ENCODE results near the gene IDUA. TPM values are rescaled to one million over a fixed set of nuclear protein-coding genes. Genes with fewer than 3 reads are reported as not detected.

Gene IDUA
- total and polyA plus RNA-seq, 12 donors: 1.6 to 109 (median 31.2) TPM

DNA sequence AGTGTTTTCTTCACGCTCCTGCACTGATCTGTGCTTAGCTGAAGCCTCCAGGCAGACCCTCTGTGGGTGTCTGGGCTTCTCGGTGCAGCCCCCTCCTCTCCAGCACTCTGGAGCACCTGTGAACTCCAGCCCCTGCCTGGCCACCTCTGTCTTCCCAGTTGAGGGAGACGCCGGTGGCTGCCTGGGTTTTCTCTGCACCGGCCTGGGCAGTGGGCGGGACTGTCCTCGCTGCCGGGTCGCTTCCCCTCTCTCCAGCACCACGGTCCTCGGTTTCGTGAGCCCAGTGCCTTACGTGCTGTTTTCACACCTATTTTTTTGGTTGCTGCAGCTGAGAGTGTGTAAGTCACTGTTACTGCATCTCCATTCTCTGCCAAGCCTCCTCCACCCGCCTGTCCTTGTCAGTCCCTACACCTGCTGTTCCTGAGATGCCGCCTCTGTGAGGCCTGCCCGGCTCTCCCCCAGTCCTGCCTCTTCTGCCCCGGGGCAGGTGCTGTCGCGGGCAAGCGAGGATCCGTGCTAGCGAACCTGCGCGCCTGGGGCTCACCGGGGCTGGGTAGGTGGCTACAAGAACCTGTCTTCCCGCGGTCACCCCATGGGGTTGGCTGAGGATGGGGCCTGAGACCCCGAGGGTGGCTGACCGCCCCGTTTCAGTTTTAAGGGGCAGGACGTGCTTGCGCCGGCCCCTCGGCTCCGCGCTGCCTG, 22.1 kb downstream of the IDUA start:
- Histone ChIP-seq H3K36me3 (replicated peaks in 1 of 2) (no peaks in the 10 kb centered on the region), H3K9me3 (replicated peaks in 1 of 3) (no peaks in the 10 kb centered on the region), H3K27me3 (peaks cover 12% of the 10 kb centered on the region), H3K27ac (peak overlapping the region in 1 of 5 donors; percentile 2), H3K4me3 (peak overlapping the region in 3 of 4 donors; percentile 25 to 81 (median 38)), H3K4me1 (replicated peaks in 1 of 2) (peaks cover 21 to 34% of the 10 kb centered on the region in 2 donors)
- TF ChIP-seq, protein P1, sequence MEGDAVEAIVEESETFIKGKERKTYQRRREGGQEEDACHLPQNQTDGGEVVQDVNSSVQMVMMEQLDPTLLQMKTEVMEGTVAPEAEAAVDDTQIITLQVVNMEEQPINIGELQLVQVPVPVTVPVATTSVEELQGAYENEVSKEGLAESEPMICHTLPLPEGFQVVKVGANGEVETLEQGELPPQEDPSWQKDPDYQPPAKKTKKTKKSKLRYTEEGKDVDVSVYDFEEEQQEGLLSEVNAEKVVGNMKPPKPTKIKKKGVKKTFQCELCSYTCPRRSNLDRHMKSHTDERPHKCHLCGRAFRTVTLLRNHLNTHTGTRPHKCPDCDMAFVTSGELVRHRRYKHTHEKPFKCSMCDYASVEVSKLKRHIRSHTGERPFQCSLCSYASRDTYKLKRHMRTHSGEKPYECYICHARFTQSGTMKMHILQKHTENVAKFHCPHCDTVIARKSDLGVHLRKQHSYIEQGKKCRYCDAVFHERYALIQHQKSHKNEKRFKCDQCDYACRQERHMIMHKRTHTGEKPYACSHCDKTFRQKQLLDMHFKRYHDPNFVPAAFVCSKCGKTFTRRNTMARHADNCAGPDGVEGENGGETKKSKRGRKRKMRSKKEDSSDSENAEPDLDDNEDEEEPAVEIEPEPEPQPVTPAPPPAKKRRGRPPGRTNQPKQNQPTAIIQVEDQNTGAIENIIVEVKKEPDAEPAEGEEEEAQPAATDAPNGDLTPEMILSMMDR (IDR thresholded peaks at IDR 0.05): no peak
- no peak for TF ChIP-seq POLR2A (IDR thresholded peaks at IDR 0.05)
- 4% methylated on average over 19 to 36 of the region's 36 CpGs for WGBS, 4 donors
- peak in 5 of 7 donors; percentile 49 to 64 (median 60) for DNase-seq
- intact Hi-C loops (cut with DNase I): no loop called here

DNA sequence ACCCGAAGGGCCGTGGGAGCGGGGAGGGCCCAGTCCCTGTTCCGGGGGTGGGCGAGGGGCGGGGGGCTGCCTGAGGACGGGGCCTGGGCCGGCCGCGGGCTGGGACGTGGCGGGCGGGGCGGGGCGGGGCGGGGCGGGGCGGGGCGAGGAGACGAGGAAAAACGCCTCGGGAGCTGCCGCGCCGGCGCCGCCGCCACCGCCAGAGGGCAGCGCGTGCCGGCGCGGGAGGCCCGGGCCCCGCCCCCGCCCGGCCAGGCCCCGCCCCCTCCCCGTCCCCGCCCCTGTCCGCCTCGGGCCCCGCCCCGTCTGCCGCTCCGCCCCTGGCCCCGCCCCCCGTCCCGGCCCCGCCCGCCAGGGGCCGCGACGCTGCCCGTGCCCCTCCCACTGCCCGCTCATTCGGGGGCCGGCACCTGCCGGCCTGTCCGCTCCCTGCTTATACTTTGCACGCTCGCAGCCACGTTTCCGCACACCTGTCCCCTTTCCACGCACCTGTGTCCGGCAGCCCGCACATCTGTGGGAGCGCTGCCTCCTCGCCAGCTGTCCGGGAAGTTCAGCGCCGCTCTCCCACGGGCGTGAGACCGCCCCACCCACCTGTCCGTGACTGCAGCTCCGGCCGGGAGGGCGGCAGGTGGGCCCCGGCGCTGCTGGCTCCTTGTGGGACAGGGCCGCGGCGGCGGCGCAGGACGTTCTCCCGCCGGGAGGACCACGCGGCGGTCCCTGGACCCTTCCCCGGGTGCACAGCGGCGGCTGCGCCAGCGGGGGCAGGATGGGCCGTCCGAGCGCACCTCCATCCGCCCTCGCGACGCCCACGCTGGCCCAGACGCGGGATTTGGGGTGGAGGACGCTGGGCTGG, 22.9 kb downstream of the IDUA start:
- peaks cover 26 to 42% of the 10 kb centered on the region in 2 donors for H3K4me1 ChIP-seq (replicated peaks in 1 of 2)
- H3K4me3 ChIP-seq: peak overlapping the region in 3 of 4 donors; percentile 25 to 81 (median 38)
- intact Hi-C loops (cut with DNase I): no loop called here
- H3K27me3 ChIP-seq: peaks cover 5% of the 10 kb centered on the region
- 0 to 1% (median 1%) methylated on average over 27 to 97 of the region's 109 CpGs; no CpG with 5 or more reads in 1 of the 4 donors for WGBS, 4 donors
- TF ChIP-seq, protein P1 (IDR thresholded peaks at IDR 0.05): peak in 3 of 6 experiments; percentile 13 to 24 (median 14)
- TF ChIP-seq POLR2A (IDR thresholded peaks at IDR 0.05): no peak
- H3K36me3 ChIP-seq (replicated peaks in 1 of 2): no peaks in the 10 kb centered on the region
- no peaks in the 10 kb centered on the region for H3K9me3 ChIP-seq (replicated peaks in 1 of 3)
- DNase-seq: peak; percentile 56 to 82 (median 68)
- peak overlapping the region in 4 of 5 donors; percentile 30 to 90 (median 64) for H3K27ac ChIP-seq

DNA sequence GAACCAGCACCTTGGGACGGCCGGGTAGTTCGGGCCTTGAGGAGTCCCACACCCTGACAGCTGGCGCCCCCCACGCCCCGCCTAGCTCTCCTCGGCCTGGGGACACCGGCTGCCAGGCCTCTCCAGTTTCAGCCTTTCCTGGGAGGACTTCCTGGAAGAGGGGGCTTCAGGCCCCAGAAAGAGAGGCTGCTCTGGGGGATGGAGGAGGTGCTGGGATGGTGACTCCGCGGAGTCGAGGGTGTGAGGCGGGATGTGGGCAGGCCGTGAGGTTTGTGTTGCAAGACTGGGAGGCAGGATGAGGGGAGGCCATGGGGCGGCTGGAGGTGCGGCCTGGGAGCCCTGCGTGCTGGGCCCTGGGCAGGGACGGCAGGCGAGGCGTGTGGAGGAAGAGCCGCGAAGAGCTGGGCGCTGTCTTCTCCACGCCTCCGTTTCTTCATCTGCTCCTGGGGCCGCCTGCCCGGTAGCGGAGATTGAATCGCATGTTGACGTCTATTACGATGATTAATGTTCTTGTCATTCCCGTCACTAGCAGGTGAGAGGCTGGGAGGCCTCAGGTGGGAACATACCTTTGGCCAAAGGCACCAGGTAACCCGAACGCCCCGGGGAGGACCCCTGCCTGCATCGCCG, 23.7 kb downstream of the IDUA start:
- H3K27me3 ChIP-seq: peaks cover 4% of the 10 kb centered on the region
- peak overlapping the region in 4 of 5 donors; percentile 30 to 90 (median 64) for H3K27ac ChIP-seq
- H3K4me3 ChIP-seq: peak overlapping the region in 2 of 4 donors; percentile 35 to 55
- H3K36me3 ChIP-seq (replicated peaks in 1 of 2): no peaks in the 10 kb centered on the region
- peak; percentile 57 to 89 (median 84) for DNase-seq
- intact Hi-C loops (cut with DNase I): no loop called here
- H3K9me3 ChIP-seq (replicated peaks in 1 of 3): no peaks in the 10 kb centered on the region
- H3K4me1 ChIP-seq (replicated peaks in 1 of 2): peaks cover 26 to 49% of the 10 kb centered on the region in 2 donors
- TF ChIP-seq, protein P1 (IDR thresholded peaks at IDR 0.05): no peak
- peak in 1 of 2 donors; percentile 24 for TF ChIP-seq POLR2A (IDR thresholded peaks at IDR 0.05)
- WGBS, 4 donors: 0 to 3% (median 2%) methylated on average over 8 to 36 of the region's 36 CpGs
